ENCODE data around the gene TLE3. TPM values are rescaled to one million over a fixed set of nuclear protein-coding genes. Genes with fewer than 3 reads are reported as not detected.
A peak's percentile ranks its signal among the peaks of the same experiment; 100 is the strongest.

The TLE3 gene
- total and polyA plus RNA-seq, 2 donors (not counting 1 experiment from before 2014, with no cell fraction given), result 14.6 to 16.5 TPM

DNA sequence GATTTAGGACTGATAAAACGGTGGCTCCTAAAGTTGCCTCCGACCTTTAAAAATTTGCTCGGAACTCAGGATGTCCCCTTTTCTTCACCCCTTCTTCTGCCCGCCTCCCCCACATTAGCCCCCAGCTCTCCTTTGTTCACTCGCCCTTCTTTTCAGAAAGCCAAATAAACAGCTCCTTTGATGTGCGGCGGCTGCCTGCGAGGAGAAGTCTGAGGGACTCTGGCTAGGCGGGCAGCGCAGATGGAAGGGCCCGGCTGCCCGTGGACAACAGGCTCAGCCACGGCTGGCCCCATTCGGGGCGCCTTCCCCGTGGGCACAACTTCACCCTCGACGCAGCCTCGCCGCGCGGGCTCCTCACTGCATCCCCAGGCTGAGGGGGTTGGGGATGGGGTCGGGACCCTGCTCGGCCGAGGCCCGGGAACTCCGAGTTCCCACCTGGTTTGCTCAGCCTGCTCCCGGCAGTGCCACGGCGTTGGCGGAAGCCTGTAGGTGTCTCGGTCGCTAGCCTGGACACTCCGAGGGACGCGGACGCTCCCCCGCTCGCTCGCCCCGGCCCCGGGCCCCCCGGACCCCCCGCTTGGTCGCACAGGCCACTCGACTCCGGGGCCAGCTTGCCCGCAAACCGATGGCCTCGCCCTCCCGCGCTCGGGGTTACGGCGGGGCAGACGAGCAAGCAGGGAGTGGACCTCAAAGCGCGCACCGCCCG, 897 bp upstream of the TLE3 start:
- peak overlapping the region; percentile 31 for H2AFZ ChIP-seq (ENCODE audit: low read length)
- H3K27me3 ChIP-seq (ENCODE audit: control insufficient read depth, insufficient read depth, low read length), result no peaks in the 10 kb centered on the region
- H3K9me3 ChIP-seq (ENCODE audit: control insufficient read depth, insufficient read depth, low read depth, low read length), result no peaks in the 10 kb centered on the region
- peak; percentile 33 to 36 for DNase-seq (ENCODE audit: low read depth in 2 of 2)
- H3K4me2 ChIP-seq (ENCODE audit: extremely low read depth, insufficient read depth, low read length), result peak overlapping the region; percentile 84
- no peaks in the 10 kb centered on the region for H4K20me1 ChIP-seq (ENCODE audit: control insufficient read depth, extremely low read depth, insufficient read depth, low read length)
- peak overlapping the region; percentile 68 for H3K9ac ChIP-seq (ENCODE audit: insufficient read depth, low read length)
- no peaks in the 10 kb centered on the region for H3K36me3 ChIP-seq (ENCODE audit: control insufficient read depth, insufficient read depth, low read length)
- peaks cover 21% of the 10 kb centered on the region for H3K4me1 ChIP-seq (ENCODE audit: control insufficient read depth, extremely low read depth, insufficient read depth, low read length)
- H3K27ac ChIP-seq (ENCODE audit: insufficient read depth, low read length), result peak overlapping the region; percentile 81
- TF ChIP-seq, protein P1, sequence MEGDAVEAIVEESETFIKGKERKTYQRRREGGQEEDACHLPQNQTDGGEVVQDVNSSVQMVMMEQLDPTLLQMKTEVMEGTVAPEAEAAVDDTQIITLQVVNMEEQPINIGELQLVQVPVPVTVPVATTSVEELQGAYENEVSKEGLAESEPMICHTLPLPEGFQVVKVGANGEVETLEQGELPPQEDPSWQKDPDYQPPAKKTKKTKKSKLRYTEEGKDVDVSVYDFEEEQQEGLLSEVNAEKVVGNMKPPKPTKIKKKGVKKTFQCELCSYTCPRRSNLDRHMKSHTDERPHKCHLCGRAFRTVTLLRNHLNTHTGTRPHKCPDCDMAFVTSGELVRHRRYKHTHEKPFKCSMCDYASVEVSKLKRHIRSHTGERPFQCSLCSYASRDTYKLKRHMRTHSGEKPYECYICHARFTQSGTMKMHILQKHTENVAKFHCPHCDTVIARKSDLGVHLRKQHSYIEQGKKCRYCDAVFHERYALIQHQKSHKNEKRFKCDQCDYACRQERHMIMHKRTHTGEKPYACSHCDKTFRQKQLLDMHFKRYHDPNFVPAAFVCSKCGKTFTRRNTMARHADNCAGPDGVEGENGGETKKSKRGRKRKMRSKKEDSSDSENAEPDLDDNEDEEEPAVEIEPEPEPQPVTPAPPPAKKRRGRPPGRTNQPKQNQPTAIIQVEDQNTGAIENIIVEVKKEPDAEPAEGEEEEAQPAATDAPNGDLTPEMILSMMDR (conservative IDR thresholded peaks at IDR 0.05 in 1 of 2, IDR thresholded peaks at IDR 0.05 in 1 of 2; ENCODE audit: low read depth in 1 of 2, low read length in 2 of 2), result no peak
- TF ChIP-seq EZH2 (IDR thresholded peaks at IDR 0.05; ENCODE audit: low read length, missing control alignments), result no peak
- peaks cover 21% of the 10 kb centered on the region for H3K79me2 ChIP-seq (ENCODE audit: control insufficient read depth, insufficient read depth, low read length)
- peak overlapping the region; percentile 43 to 82 (median 45) for H3K4me3 ChIP-seq (replicated peaks in 1 of 4; ENCODE audit: control extremely low read depth in 1 of 4, insufficient read depth in 1 of 4, low read depth in 3 of 4, low read length in 4 of 4)

DNA sequence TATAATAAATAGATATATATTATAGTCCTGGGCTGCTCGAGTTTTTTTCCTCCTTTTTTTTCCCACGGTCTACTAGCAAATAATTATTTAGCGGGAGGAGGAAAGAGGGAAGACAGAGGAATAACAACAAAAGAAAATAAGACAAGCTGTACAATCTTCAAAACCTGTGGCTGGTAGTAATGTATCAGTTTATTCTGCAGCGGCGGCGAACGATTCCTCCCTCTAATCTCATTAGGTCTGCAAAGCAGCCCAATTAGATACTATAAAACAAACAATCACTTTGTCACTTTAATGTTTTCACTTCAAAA, 390 bp upstream of the TLE3 start:
- Histone ChIP-seq H3K9me3 (ENCODE audit: control insufficient read depth, insufficient read depth, low read depth, low read length) (no peaks in the 10 kb centered on the region), H3K27ac (ENCODE audit: insufficient read depth, low read length) (peak overlapping the region; percentile 81), H4K20me1 (ENCODE audit: control insufficient read depth, extremely low read depth, insufficient read depth, low read length) (no peaks in the 10 kb centered on the region), H3K4me1 (ENCODE audit: control insufficient read depth, extremely low read depth, insufficient read depth, low read length) (peaks cover 26% of the 10 kb centered on the region), H3K27me3 (ENCODE audit: control insufficient read depth, insufficient read depth, low read length) (no peaks in the 10 kb centered on the region), H3K79me2 (ENCODE audit: control insufficient read depth, insufficient read depth, low read length) (peaks cover 25% of the 10 kb centered on the region), H3K4me2 (ENCODE audit: extremely low read depth, insufficient read depth, low read length) (peak overlapping the region; percentile 84), H3K9ac (ENCODE audit: insufficient read depth, low read length) (no peak overlapping the region), H2AFZ (ENCODE audit: low read length) (no peak overlapping the region), H3K4me3 (replicated peaks in 1 of 4; ENCODE audit: control extremely low read depth in 1 of 4, insufficient read depth in 1 of 4, low read depth in 3 of 4, low read length in 4 of 4) (peak overlapping the region; percentile 43 to 82 (median 45)), H3K36me3 (ENCODE audit: control insufficient read depth, insufficient read depth, low read length) (no peaks in the 10 kb centered on the region)
- TF ChIP-seq, protein P1 (conservative IDR thresholded peaks at IDR 0.05 in 1 of 2, IDR thresholded peaks at IDR 0.05 in 1 of 2; ENCODE audit: low read depth in 1 of 2, low read length in 2 of 2), result no peak
- no peak for DNase-seq (ENCODE audit: low read depth in 2 of 2)

DNA sequence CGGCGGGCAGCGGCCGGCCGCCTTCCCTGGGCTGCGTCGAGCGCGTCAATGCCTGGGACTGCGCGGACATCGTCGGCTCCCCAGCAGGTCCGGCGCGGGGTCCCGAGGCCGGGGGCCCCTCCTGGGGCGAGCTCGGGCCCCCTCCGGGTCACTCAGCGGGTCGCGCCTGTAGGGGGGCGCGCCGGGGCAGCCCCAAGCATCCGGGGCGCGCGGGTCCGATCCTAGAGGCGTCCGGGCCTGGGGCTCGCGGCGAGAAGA, 725 bp downstream of the TLE3 start:
- no peaks in the 10 kb centered on the region for H3K27me3 ChIP-seq (ENCODE audit: control insufficient read depth, insufficient read depth, low read length)
- H3K79me2 ChIP-seq (ENCODE audit: control insufficient read depth, insufficient read depth, low read length), result peaks cover 29% of the 10 kb centered on the region
- peak overlapping the region; percentile 71 to 91 (median 86) for H3K4me3 ChIP-seq (replicated peaks in 1 of 4; ENCODE audit: control extremely low read depth in 1 of 4, insufficient read depth in 1 of 4, low read depth in 3 of 4, low read length in 4 of 4)
- no peak overlapping the region for H2AFZ ChIP-seq (ENCODE audit: low read length)
- DNase-seq (ENCODE audit: low read depth in 2 of 2), result no peak
- H3K36me3 ChIP-seq (ENCODE audit: control insufficient read depth, insufficient read depth, low read length), result no peaks in the 10 kb centered on the region
- H3K9me3 ChIP-seq (ENCODE audit: control insufficient read depth, insufficient read depth, low read depth, low read length), result no peaks in the 10 kb centered on the region
- TF ChIP-seq EZH2 (IDR thresholded peaks at IDR 0.05; ENCODE audit: low read length, missing control alignments), result no peak
- TF ChIP-seq, protein P1 (conservative IDR thresholded peaks at IDR 0.05 in 1 of 2, IDR thresholded peaks at IDR 0.05 in 1 of 2; ENCODE audit: low read depth in 1 of 2, low read length in 2 of 2), result no peak
- no peaks in the 10 kb centered on the region for H4K20me1 ChIP-seq (ENCODE audit: control insufficient read depth, extremely low read depth, insufficient read depth, low read length)
- peak overlapping the region; percentile 75 for H3K9ac ChIP-seq (ENCODE audit: insufficient read depth, low read length)
- H3K4me1 ChIP-seq (ENCODE audit: control insufficient read depth, extremely low read depth, insufficient read depth, low read length), result peaks cover 26% of the 10 kb centered on the region
- H3K4me2 ChIP-seq (ENCODE audit: extremely low read depth, insufficient read depth, low read length), result peak overlapping the region; percentile 45
- peak overlapping the region; percentile 80 for H3K27ac ChIP-seq (ENCODE audit: insufficient read depth, low read length)

Data from fibroblast of lung (primary cell).